Natural killer cell treated with Interleukin-12 subunit alpha and Interleukin-12 subunit beta and Interleukin-15 and Interleukin-18, amount 100 ng/mL, for 72 hours (primary cell): Measurements from ENCODE around the gene ID2. TPM values are rescaled to one million over a fixed set of nuclear protein-coding genes. Genes with fewer than 3 reads are reported as not detected.

Experiments
- ATAC-seq, 2 donors: fragments of 150-1000 bp; cut with Tn5 transposase in 1 of 2; sonication (Bioruptor Pico), chemical (Tn5 transposase) in 1 of 2; 2 replicates each; pipeline ENCODE4 v1.10.0; 2021
- DNase-seq: peaks from one replicate; pipeline ENCODE4 v3.0.0; 2022; ENCODE audit warnings: low spot score
- H3K27ac Mint-ChIP-seq, 2 donors: 1 replicate in 1 of 2; 2 replicates in 1 of 2; pipeline ENCODE4 v1.8.0; 2022; ENCODE audit warnings: mixed read lengths in 2 of 2, mild to moderate bottlenecking in 1 of 2, moderate library complexity in 1 of 2
- H3K27me3 Mint-ChIP-seq, 2 donors: 1 replicate in 1 of 2; 2 replicates in 1 of 2; pipeline ENCODE4 v1.8.0; 2022; ENCODE audit warnings: mixed read lengths in 2 of 2
- H3K36me3 Mint-ChIP-seq: one replicate; pipeline ENCODE4 v1.8.0; 2022; ENCODE audit warnings: mixed read lengths
- H3K4me1 Mint-ChIP-seq, 2 donors: 1 replicate in 1 of 2; 2 replicates in 1 of 2; pipeline ENCODE4 v1.8.0; 2022; ENCODE audit warnings: low read depth in 2 of 2, mixed read lengths in 2 of 2, mild to moderate bottlenecking in 1 of 2
- H3K4me3 Mint-ChIP-seq: one replicate; pipeline ENCODE4 v1.8.0; 2022; ENCODE audit warnings: mixed read lengths
- H3K9me3 Mint-ChIP-seq: 2 replicates; pipeline ENCODE4 v1.8.0; 2022; ENCODE audit warnings: mixed read lengths
- total RNA-seq, 2 donors: library from RNA; stranded (reverse); gene quantifications; one replicate each; pipeline ENCODE4 v1.2.3, GENCODE V29; 2022

Gene ID2
- total RNA-seq, 2 donors from 2014 or later = 247 to 279 TPM

GRCh38 chr2:8667896-8668512 lies 13.9 kb upstream of the ID2 start:
- DNase-seq (no peak), ATAC-seq (no peak)
- Mint-ChIP-seq H3K9me3 (no peaks in the 10 kb centered on the region), H3K4me3 (no peak overlapping the region), H3K27ac (no peak overlapping the region), H3K4me1 (peaks cover 21 to 25% of the 10 kb centered on the region in 2 donors), H3K27me3 (no peaks in the 10 kb centered on the region), H3K36me3 (no peaks in the 10 kb centered on the region)

DNA sequence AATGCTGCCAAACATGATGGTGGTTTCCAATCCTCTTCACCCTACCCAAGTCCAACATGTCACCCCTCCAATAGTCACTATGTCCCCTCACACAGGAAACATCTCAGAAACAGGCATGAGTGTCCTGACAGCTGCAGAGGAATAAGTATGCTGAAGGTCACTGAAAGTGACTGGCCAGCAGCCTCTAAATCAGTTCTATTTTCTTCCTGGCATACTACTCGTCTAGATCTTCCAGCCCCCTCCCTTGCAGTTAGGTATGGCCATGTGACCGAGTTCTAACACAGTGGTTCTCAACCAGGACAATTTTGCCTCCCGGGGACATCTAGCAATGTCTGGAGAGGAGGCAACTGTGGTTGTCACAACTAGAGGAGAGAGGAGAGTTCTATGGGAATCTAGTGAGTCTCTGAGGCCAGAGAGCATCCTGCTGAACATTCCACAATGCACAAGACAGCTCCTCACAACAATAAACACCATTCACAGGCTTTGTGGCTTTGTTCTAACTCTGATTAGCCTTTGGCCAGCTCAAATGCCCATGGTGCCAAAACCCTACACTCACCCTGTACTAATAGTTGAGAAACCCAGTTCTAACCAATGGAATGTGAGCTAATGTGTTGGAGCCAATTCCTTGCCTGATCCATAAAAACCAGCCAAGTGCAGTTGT lies 12.6 kb upstream of the ID2 start:
- peaks cover 5% of the 10 kb centered on the region in 2 donors for H3K27me3 Mint-ChIP-seq
- DNase-seq = no peak
- peaks cover 7% of the 10 kb centered on the region for H3K9me3 Mint-ChIP-seq
- ATAC-seq = no peak
- peaks cover 8% of the 10 kb centered on the region for H3K36me3 Mint-ChIP-seq
- H3K27ac Mint-ChIP-seq = no peak overlapping the region
- no peak overlapping the region for H3K4me3 Mint-ChIP-seq
- H3K4me1 Mint-ChIP-seq = peaks cover 14 to 15% of the 10 kb centered on the region in 2 donors

DNA sequence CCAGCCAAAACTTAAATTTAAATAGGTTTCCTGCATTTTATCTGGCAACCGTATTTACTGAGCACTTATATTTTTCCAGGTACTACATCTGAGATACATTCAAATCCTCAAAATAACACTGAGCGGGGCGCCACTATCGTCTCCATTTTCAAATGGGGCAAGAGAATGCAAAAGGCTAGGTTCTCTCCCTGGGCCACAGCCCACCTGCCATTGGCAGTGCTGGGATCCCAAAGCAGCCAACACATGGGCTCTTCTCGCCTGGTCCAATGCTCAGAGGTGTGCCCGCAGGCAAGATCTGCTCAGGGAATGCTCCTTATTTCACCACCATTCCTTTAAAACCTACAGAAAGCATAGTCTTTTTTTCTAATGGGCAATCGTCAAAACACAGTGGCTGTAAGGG lies 11.3 kb upstream of the ID2 start:
- ATAC-seq (no peak), DNase-seq (no peak)
- Mint-ChIP-seq H3K4me3 (no peak overlapping the region), H3K4me1 (peaks cover 6 to 8% of the 10 kb centered on the region in 2 donors), H3K9me3 (peaks cover 10% of the 10 kb centered on the region), H3K36me3 (peaks cover 14% of the 10 kb centered on the region), H3K27ac (no peak overlapping the region), H3K27me3 (peaks cover 7 to 8% of the 10 kb centered on the region in 2 donors)

DNA sequence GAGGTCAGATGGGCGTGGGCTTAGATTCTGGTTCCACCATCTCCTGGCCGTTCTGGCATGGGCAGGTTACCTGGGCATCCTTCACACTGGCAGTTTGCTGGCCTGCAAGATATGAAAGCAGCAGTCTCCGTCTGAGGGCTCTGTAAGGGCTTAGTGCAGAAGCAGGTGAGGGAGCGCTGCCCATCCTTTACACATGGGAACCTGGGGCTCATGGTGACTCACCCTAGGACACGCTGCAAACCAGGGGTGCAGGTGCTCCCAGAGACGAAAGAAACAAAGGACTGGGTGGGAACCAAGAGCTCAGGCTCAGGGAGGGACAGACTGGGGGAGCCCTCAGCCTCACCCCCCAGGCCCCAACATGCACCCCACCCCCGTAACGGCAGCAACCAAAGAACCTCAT lies 10.7 kb upstream of the ID2 start:
- peaks cover 7 to 8% of the 10 kb centered on the region in 2 donors for H3K4me1 Mint-ChIP-seq
- H3K27ac Mint-ChIP-seq = no peak overlapping the region
- ATAC-seq (no peak), DNase-seq (no peak)
- H3K27me3 Mint-ChIP-seq = peaks cover 8 to 12% of the 10 kb centered on the region in 2 donors
- peaks cover 10% of the 10 kb centered on the region for H3K9me3 Mint-ChIP-seq
- peaks cover 14% of the 10 kb centered on the region for H3K36me3 Mint-ChIP-seq
- H3K4me3 Mint-ChIP-seq = no peak overlapping the region

DNA sequence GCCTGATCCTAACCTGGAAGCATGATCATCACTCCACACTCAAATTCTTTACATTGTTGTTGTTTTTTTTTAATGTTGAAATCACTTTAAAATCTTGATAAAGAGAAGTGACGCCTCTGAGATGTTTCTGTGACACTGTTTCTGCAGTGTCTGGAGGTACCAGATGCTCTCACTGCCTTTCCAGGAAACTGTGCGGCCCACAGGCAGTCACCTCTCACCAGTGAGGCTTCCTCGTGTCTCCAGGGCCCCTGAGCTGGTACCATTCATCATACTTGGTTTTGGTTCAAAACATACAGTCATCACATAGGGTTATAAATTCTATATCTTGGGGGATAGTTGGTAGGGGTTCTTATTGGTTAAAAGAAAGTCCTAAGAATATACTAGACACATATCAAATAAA lies 10.1 kb upstream of the ID2 start:
- Mint-ChIP-seq H3K27ac (peak overlapping the region; percentile 33 to 52), H3K4me3 (peak overlapping the region; percentile 43), H3K27me3 (peaks cover 8 to 13% of the 10 kb centered on the region in 2 donors), H3K9me3 (peaks cover 10% of the 10 kb centered on the region), H3K36me3 (peaks cover 14% of the 10 kb centered on the region), H3K4me1 (peaks cover 8 to 9% of the 10 kb centered on the region in 2 donors)
- ATAC-seq (peak; percentile 65 to 87), DNase-seq (no peak)

GRCh38 chr2:8672940-8673339 lies 8.9 kb upstream of the ID2 start:
- peaks cover 14% of the 10 kb centered on the region for H3K36me3 Mint-ChIP-seq
- H3K27me3 Mint-ChIP-seq = peaks cover 8 to 18% of the 10 kb centered on the region in 2 donors
- DNase-seq = no peak

DNA sequence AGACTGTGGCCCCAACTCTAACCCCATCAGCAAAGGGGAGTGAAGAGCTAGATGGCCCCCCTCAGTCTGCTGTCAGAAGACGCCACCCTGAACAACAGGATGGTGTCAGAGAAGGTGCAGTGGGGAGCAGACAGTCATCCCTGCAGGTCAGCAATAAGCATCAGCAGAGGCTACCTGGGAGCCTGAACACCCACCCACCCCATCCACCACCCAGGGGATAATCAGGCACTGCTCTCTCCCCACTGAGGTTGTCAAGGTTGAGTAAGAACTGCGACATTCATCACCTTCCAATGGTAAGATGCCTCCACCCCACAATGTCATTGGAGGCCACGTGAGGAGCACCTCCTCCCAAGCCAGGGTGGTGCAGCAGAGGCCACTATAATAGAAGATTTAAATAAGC lies 8.5 kb upstream of the ID2 start:
- DNase-seq (no peak), ATAC-seq (no peak)
- H3K9me3 Mint-ChIP-seq = peaks cover 10% of the 10 kb centered on the region
- H3K36me3 Mint-ChIP-seq = peaks cover 14% of the 10 kb centered on the region
- no peak overlapping the region for H3K27ac Mint-ChIP-seq
- H3K4me3 Mint-ChIP-seq = no peak overlapping the region
- peaks cover 8 to 18% of the 10 kb centered on the region in 2 donors for H3K27me3 Mint-ChIP-seq
- peaks cover 20 to 21% of the 10 kb centered on the region in 2 donors for H3K4me1 Mint-ChIP-seq

More at GRCh38 chr2:8672940-8673339, 8.9 kb upstream of the ID2 start:
- H3K9me3 Mint-ChIP-seq = peaks cover 10% of the 10 kb centered on the region
- H3K27ac Mint-ChIP-seq = no peak overlapping the region
- no peak for ATAC-seq
- peaks cover 17% of the 10 kb centered on the region in 2 donors for H3K4me1 Mint-ChIP-seq
- no peak overlapping the region for H3K4me3 Mint-ChIP-seq

DNA sequence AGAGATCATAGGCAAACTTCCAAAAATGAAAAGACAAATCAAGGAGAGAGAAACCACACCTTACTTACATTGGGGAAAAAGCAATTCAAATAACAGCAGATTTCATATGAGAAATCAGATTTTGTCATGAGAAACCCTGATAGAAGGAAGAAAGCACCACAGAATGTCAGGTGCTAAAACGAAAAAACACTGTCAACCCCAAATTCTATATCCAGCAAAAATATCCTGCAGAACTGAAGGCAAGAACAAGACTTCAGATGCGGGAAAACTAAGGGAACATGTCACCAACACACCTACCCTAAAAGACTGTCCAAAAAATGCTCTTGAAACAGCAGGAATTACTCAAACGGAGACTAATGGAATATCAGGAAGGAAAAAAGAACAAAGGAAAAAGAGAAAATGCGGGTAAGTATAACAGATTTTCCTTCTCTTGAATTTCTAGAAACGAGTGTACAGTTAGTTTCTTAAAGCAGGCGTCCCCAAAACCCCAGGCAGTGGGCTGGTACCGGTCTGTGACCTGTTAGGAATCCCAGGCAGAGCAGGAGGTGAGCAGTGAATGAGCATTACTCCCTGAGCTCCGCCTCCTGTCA lies 7.3 kb upstream of the ID2 start:
- H3K9me3 Mint-ChIP-seq = peaks cover 10% of the 10 kb centered on the region
- DNase-seq (no peak), ATAC-seq (no peak)
- no peak overlapping the region for H3K4me3 Mint-ChIP-seq
- H3K27ac Mint-ChIP-seq = no peak overlapping the region
- H3K4me1 Mint-ChIP-seq = peaks cover 23 to 28% of the 10 kb centered on the region in 2 donors
- H3K27me3 Mint-ChIP-seq = peaks cover 8 to 18% of the 10 kb centered on the region in 2 donors
- H3K36me3 Mint-ChIP-seq = peaks cover 14% of the 10 kb centered on the region

DNA sequence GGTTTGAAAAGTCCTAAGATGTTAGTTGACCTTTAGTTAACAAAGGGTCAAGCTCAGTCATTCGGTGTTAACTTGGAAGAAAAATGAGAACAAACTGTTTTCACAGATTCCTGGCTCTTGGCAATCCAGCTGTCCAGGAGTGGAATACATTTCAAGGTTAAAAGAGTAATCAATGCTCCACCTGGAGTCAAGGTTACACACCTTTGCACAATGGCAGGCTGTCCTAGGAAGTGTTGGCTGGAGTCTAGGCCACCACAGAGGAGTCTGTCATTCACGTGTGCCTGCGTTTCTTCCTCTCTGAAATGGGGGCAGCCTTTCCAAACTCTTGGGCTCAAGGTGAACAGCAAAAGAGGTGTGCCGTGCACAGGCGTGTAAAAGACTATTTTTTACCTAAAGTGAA lies 6.3 kb upstream of the ID2 start:
- DNase-seq = no peak
- peaks cover 31 to 35% of the 10 kb centered on the region in 2 donors for H3K4me1 Mint-ChIP-seq

DNA sequence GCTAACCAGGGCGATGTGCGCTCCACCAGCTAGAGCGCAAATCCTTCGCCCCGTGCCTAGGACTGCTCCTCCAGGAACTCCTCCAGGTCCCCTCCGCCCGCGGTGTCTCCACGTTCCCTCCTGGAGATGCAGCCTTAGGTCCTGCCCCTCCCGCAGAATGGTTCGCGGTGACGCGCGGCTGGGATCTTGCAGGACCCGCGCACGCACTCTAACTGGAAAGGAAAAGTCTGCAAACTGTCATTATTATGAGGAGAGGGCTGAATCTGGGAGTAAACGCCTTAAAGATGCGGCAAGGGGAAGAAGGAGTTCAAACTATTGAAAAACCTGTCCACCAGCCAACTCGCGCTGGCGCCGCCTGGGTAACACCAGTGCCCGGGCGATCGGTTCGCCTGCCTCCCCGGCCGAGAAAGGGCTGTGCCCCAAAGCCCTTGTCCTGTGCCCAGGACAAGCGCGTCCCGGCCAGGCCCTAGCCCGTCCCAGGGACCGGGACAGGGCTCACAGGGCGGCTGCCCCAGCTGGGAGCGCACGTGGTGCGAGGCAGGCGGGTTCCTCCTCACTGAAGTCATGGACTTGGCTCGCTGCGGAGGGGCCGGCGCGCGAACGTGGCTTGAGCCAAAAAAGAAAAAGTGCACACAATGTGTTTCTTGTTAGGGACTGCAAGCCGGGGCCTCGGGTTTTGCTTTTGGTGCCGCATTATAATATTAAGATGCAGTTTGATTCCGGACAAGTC lies 5.5 kb upstream of the ID2 start:
- Mint-ChIP-seq H3K27ac (no peak overlapping the region), H3K4me3 (peak overlapping the region; percentile 98), H3K36me3 (peaks cover 14% of the 10 kb centered on the region), H3K4me1 (peaks cover 38 to 41% of the 10 kb centered on the region in 2 donors), H3K27me3 (peaks cover 8 to 18% of the 10 kb centered on the region in 2 donors), H3K9me3 (peaks cover 10% of the 10 kb centered on the region)
- DNase-seq = no peak
- no peak for ATAC-seq

More for the DNA sequence above, 6.3 kb upstream of the ID2 start:
- Mint-ChIP-seq H3K27me3 (peaks cover 8 to 18% of the 10 kb centered on the region in 2 donors), H3K27ac (no peak overlapping the region), H3K9me3 (peaks cover 10% of the 10 kb centered on the region), H3K4me3 (no peak overlapping the region), H3K36me3 (peaks cover 14% of the 10 kb centered on the region)
- no peak for ATAC-seq

DNA sequence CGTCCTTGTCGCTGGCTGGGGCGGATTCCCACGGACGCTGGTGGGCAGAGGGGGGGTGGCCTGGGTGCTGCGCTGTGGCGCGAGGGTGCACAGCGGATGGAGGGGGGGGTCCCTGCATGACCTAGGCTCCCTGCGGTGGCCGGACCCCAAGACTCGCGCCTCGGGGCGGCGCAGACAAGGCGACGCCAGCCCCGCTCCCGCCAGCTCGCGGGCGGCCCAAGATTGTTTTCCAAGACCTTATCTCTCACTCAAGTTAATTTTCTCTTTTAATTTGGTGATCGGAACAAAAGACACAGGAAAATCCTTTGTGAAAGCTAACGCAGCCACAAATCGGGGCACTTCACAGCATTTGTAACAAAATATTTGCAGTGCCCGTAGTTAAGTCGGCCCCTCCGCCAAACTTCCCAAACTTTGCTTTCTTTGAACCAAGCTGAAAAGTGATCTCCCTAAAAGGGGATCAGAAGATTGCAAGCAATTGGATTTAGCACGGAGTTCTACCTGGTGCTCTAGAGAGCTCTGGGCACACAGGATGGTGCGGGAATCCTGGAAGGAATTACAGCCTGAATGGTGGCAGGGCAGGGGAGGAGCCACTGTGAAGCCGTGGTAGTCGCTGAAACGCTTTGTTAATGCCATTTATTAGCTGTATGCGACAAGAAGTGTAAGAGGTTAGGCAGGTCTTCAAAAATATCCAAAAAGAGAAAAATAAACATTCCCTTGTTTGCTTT lies 4.8 kb upstream of the ID2 start:
- no peak for ATAC-seq
- H3K27me3 Mint-ChIP-seq = peaks cover 8 to 18% of the 10 kb centered on the region in 2 donors
- peak overlapping the region in 1 of 2 donors; percentile 59 for H3K27ac Mint-ChIP-seq
- peak overlapping the region; percentile 98 for H3K4me3 Mint-ChIP-seq
- H3K9me3 Mint-ChIP-seq = peaks cover 10% of the 10 kb centered on the region
- peaks cover 16% of the 10 kb centered on the region for H3K36me3 Mint-ChIP-seq
- peaks cover 35 to 40% of the 10 kb centered on the region in 2 donors for H3K4me1 Mint-ChIP-seq
- no peak for DNase-seq

- H3K36me3 Mint-ChIP-seq = peaks cover 25% of the 10 kb centered on the region
- H3K4me1 Mint-ChIP-seq = peaks cover 37 to 43% of the 10 kb centered on the region in 2 donors
- peak overlapping the region in 1 of 2 donors; percentile 59 for H3K27ac Mint-ChIP-seq
- H3K27me3 Mint-ChIP-seq = peaks cover 8 to 18% of the 10 kb centered on the region in 2 donors
- peak overlapping the region; percentile 98 for H3K4me3 Mint-ChIP-seq
- DNase-seq = no peak
- H3K9me3 Mint-ChIP-seq = peaks cover 10% of the 10 kb centered on the region
- ATAC-seq = no peak
Observed at GRCh38 chr2:8677646-8678592, 3.9 kb upstream of the ID2 start.
